ENCODE data around the gene ZNF701.

- no peak for TF ChIP-seq CTCF (IDR thresholded peaks at IDR 0.05)
- no peak for TF ChIP-seq POLR2A (IDR thresholded peaks at IDR 0.05)
Measured at GRCh38 chr19:52557231-52557995, 12.7 kb upstream of the ZNF701 start.
